Hepatocyte (in vitro differentiated cells): Measurements from ENCODE around the gene ZCCHC24. TPM values are rescaled to one million over a fixed set of nuclear protein-coding genes. Genes with fewer than 3 reads are reported as not detected.

Experiments
- DNase-seq: peaks from one replicate; pipeline ENCODE4 v3.0.0-alpha.2; 2016; ENCODE audit warnings: low spot score
- H2AFZ ChIP-seq: fragments of 200-600 bp; sonication (generic); 2 replicates; pipeline ENCODE4 v1.6.0; 2016; ENCODE audit warnings: antibody characterized with exemption, mild to moderate bottlenecking
- H3K27ac ChIP-seq: fragments of 200-600 bp; sonication (generic); 2 replicates; pipeline ENCODE4 v1.5.1; 2016; ENCODE audit warnings: mild to moderate bottlenecking
- H3K27me3 ChIP-seq: fragments of 200-600 bp; sonication (generic); 2 replicates; pipeline ENCODE4 v1.6.1; 2016
- H3K36me3 ChIP-seq: fragments of 200-600 bp; sonication (generic); replicated peaks from 2 replicates; pipeline ENCODE4 v1.5.1; 2016; ENCODE audit warnings: low read depth; ENCODE audit not compliant: insufficient read depth
- H3K4me1 ChIP-seq: fragments of 200-600 bp; sonication (generic); 2 replicates; pipeline ENCODE4 v1.5.1; 2016; ENCODE audit warnings: mild to moderate bottlenecking, moderate library complexity; ENCODE audit not compliant: insufficient read depth
- H3K4me2 ChIP-seq: fragments of 200-600 bp; sonication (generic); 2 replicates; pipeline ENCODE4 v1.6.0; 2016
- H3K4me3 ChIP-seq: fragments of 200-600 bp; sonication (generic); 2 replicates; pipeline ENCODE4 v1.5.1; 2016; ENCODE audit warnings: mild to moderate bottlenecking
- H3K79me2 ChIP-seq: fragments of 200-600 bp; sonication (generic); 2 replicates; pipeline ENCODE4 v1.6.0; 2017; ENCODE audit warnings: mild to moderate bottlenecking
- H3K9me2 ChIP-seq: fragments of 200-600 bp; sonication (generic); replicated peaks from 2 replicates; pipeline ENCODE4 v1.6.0; 2017; ENCODE audit warnings: mild to moderate bottlenecking; ENCODE audit not compliant: insufficient read depth
- H3K9me3 ChIP-seq: fragments of 200-600 bp; sonication (generic); 2 replicates; pipeline ENCODE4 v1.5.1; 2016; ENCODE audit warnings: low read depth, mild to moderate bottlenecking
- H4K20me1 ChIP-seq: fragments of 200-600 bp; sonication (generic); 2 replicates; pipeline ENCODE4 v1.6.0; 2016; ENCODE audit warnings: mild to moderate bottlenecking; ENCODE audit not compliant: insufficient read depth, poor library complexity, severe bottlenecking
- EZH2 ChIP-seq: fragments of 200-600 bp; sonication (generic); IDR thresholded peaks from 2 replicates; pipeline ENCODE4 v1.6.1; 2016; ENCODE audit warnings: antibody characterized with exemption, mild to moderate bottlenecking, borderline replicate concordance
- EZH2phosphoT487 ChIP-seq: fragments of 200-600 bp; sonication (generic); IDR thresholded peaks from one replicate; pipeline ENCODE4 v1.6.1; 2018; ENCODE audit warnings: antibody characterized with exemption, mild to moderate bottlenecking, low read depth, moderate library complexity; ENCODE audit not compliant: unreplicated experiment, severe bottlenecking
- WGBS: methylation state at CpG from one replicate; pipeline ENCODE4 v1.1.6; 2016; ENCODE audit warnings: low lambda C conversion rate; ENCODE audit errors: missing lambda C conversion rate; 5-methylcytosine and 5-hydroxymethylcytosine counted together
- polyA plus RNA-seq: library from polyadenylated mRNA; unstranded; fragments of >200 nt; fragmentation: Nextera tagmentation; extraction: Ambion mirVana; gene quantifications from 2 replicates; pipeline ENCODE4 v1.2.1, GENCODE V29; 2016
- total RNA-seq: library from RNA; depleted of rRNA; stranded (reverse); fragments of >200 nt; gene quantifications from 2 replicates; pipeline ENCODE4 v1.2.3, GENCODE V29; 2014
- TF ChIP-seq, protein P1 (sequence below): fragments of 200-600 bp; sonication (generic); IDR thresholded peaks from 2 replicates; pipeline ENCODE4 v1.5.1; 2016; ENCODE audit warnings: antibody characterized with exemption, mild to moderate bottlenecking; ENCODE audit not compliant: poor library complexity

ZCCHC24 gene
- total and polyA plus RNA-seq, 2 experiments from 2014 or later: 20.1 to 20.6 TPM

DNA sequence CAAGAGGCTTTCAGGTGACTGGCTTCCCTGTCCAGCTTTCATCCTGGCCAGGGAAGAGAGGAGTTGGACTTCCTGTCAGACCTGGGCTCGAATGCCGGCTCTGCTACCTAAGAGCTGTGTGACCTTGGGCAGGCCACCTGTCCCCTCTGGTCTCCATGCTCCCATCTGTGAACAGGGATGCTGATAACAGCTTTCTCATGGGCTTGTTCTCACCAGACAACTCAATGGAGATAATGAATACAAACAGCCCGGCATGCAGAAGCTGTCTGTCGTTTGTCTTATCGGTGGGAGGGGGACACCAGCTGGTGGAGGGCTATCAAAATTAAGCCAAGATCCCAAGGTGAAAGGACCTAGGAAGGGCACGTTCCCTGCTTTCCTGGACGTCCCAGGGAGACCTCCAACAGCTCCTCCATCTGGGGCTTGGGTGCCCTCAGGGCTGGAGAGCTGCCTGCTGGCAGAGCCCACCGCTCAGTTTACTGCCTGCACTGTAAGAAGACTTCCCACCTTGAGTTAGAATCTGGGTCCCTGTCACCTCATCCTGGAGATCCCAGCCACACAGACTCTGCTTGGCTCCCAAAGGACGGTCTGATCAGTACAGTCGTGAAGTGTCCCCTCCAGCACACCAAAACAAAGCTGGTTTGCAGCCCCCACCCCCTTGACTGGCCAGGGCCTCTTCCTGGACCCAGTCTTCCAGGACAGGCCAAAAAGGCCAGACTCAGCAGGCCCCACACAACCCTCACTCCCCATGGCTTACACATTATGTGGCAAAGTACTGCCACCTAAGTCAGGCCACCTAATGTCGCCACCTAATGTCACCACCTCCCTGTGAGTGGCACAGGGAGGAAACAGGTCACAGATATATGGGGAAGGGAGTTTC, 57.2 kb downstream of the ZCCHC24 start:
- Histone ChIP-seq H3K4me2 (no peak overlapping the region), H3K4me3 (no peak overlapping the region), H3K27ac (no peak overlapping the region), H3K4me1 (no peaks in the 10 kb centered on the region), H3K9me2 (no peaks in the 10 kb centered on the region), H4K20me1 (no peaks in the 10 kb centered on the region), H3K9me3 (no peaks in the 10 kb centered on the region), H3K27me3 (no peaks in the 10 kb centered on the region), H3K79me2 (no peaks in the 10 kb centered on the region), H2AFZ (no peak overlapping the region), H3K36me3 (no peaks in the 10 kb centered on the region)
- 82% methylated on average over 11 of the region's 11 CpGs for WGBS
- DNase-seq: no peak
- TF ChIP-seq, protein P1, sequence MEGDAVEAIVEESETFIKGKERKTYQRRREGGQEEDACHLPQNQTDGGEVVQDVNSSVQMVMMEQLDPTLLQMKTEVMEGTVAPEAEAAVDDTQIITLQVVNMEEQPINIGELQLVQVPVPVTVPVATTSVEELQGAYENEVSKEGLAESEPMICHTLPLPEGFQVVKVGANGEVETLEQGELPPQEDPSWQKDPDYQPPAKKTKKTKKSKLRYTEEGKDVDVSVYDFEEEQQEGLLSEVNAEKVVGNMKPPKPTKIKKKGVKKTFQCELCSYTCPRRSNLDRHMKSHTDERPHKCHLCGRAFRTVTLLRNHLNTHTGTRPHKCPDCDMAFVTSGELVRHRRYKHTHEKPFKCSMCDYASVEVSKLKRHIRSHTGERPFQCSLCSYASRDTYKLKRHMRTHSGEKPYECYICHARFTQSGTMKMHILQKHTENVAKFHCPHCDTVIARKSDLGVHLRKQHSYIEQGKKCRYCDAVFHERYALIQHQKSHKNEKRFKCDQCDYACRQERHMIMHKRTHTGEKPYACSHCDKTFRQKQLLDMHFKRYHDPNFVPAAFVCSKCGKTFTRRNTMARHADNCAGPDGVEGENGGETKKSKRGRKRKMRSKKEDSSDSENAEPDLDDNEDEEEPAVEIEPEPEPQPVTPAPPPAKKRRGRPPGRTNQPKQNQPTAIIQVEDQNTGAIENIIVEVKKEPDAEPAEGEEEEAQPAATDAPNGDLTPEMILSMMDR: no peak
- TF ChIP-seq EZH2phosphoT487 (no peak), EZH2 (no peak)

DNA sequence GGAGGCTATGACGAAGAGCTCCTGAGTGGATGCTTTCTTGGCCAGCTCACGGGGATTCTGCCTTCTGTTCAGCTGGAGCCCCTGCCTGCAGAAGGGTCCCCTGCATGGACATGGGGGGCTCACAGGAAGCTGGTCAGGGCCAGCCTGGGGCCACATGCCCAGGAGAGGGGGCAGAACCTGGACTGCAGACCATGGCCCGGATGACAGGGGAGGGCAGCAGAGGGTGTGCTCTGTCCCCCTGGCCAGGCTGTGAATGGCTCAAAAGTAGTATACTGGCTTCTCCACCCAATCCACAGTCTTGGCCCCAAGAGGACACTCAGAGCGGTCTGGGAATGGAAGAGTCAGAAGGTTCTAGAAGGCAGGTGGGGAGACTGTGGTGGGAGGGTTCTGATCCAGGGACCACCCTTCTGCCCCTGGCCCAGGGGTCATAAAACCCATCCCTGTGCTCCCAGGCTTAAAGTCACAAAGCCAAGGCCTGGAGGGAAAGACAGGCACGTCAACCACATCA, 57.9 kb downstream of the ZCCHC24 start:
- no peak for DNase-seq
- 92% methylated on average over 5 of the region's 5 CpGs for WGBS
- H3K36me3 ChIP-seq: no peaks in the 10 kb centered on the region

DNA sequence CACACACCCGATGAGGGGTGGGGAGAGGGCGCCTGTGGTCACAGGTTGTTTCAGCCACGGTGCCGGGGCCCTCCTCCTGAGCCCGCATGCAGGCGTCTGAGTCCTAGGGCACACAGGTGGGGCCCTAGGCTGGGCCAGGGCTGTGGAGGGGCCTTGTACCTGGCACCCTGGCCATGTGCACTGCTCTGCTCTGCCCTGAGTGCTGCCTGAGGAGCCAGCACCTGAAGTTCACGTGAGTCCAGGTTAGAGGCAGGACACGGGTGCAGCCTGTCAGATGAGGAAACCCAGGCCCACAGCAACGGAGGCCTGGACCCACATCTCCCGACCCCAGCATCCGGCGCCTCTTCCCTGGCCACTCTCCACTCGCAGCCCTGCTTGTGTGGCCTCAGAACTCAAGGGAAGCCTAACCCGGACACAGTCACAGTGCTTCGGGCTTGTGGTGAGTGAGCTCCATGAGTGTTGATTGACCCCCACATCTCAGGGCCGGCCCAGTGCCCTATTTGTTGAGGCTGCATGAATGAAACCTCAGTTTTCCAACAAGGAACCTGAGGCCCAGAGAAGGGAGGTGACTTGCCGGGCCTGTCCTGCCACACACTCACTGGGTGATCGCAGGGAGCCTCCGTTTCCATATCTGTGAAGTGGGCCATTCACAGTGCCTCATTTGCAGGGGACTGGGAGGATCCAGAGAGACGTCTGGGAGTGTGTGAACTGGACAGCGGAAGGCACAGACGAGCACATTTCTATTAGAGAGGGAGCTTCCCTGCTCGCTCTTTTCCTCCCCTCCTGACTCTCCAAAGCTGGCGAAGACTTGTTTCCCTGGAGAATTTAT, 58.6 kb downstream of the ZCCHC24 start:
- Histone ChIP-seq H4K20me1 (no peaks in the 10 kb centered on the region), H3K4me3 (no peak overlapping the region), H3K27me3 (no peaks in the 10 kb centered on the region), H3K27ac (no peak overlapping the region), H3K4me1 (peaks cover 1% of the 10 kb centered on the region), H3K9me2 (no peaks in the 10 kb centered on the region), H3K9me3 (no peaks in the 10 kb centered on the region), H3K36me3 (no peaks in the 10 kb centered on the region), H3K79me2 (no peaks in the 10 kb centered on the region), H3K4me2 (no peak overlapping the region), H2AFZ (no peak overlapping the region)
- WGBS: 79% methylated on average over 24 of the region's 24 CpGs
- TF ChIP-seq, protein P1: no peak
- DNase-seq: no peak

More for the DNA sequence above, 57.9 kb downstream of the ZCCHC24 start:
- Histone ChIP-seq H3K4me2 (no peak overlapping the region), H3K4me1 (no peaks in the 10 kb centered on the region), H3K9me3 (no peaks in the 10 kb centered on the region), H3K9me2 (no peaks in the 10 kb centered on the region), H3K4me3 (no peak overlapping the region), H2AFZ (no peak overlapping the region), H3K27ac (no peak overlapping the region), H4K20me1 (no peaks in the 10 kb centered on the region), H3K27me3 (no peaks in the 10 kb centered on the region), H3K79me2 (no peaks in the 10 kb centered on the region)
- TF ChIP-seq, protein P1: no peak
- no peak for TF ChIP-seq EZH2phosphoT487
- TF ChIP-seq EZH2: no peak
